Ramos (cell line): ENCODE data around the gene PSAP.

Experiments used
- in situ Hi-C: fragments of 300-500 bp; cut with MboI; formaldehyde crosslinking; loops from one replicate; pipeline ENCODE4 v1.14.3; 2022; ENCODE audit warnings: low sequenced_read_pairs; ENCODE audit not compliant: unreplicated experiment

PSAP gene

GRCh38 chr10:71831646-71832552, 19.2 kb downstream of the PSAP start:
- in situ Hi-C loops, result no loop called here

GRCh38 chr10:71830726-71831125, 20.3 kb downstream of the PSAP start:
- in situ Hi-C loops, result no loop called here

- in situ Hi-C loops, result no loop called here
Observed at GRCh38 chr10:71829896-71830295, 21.2 kb downstream of the PSAP start.

GRCh38 chr10:71829171-71829570, 21.9 kb downstream of the PSAP start:
- in situ Hi-C loops, result no loop called here

- in situ Hi-C loops, result no loop called here
Observed at GRCh38 chr10:71828702-71829101, 22.3 kb downstream of the PSAP start.

- in situ Hi-C loops, result no loop called here
Observed at GRCh38 chr10:71827852-71828251, 23.2 kb downstream of the PSAP start.

GRCh38 chr10:71825217-71825616, 25.8 kb downstream of the PSAP start:
- in situ Hi-C loops, result no loop called here

- in situ Hi-C loops, result no loop called here
Observed at GRCh38 chr10:71824333-71824732, 26.7 kb downstream of the PSAP start.

GRCh38 chr10:71823356-71823755, 27.7 kb downstream of the PSAP start:
- in situ Hi-C loops, result no loop called here

GRCh38 chr10:71821909-71822763, 28.9 kb downstream of the PSAP start:
- in situ Hi-C loops, result no loop called here

- in situ Hi-C loops, result no loop called here
Observed at GRCh38 chr10:71820966-71821365, 30.1 kb downstream of the PSAP start.

- in situ Hi-C loops, result loop anchor here (10.0 kb wide), 2 partner anchors 435 to 505 kb away; partner anchors contain the start of gene SLC29A3
Observed at GRCh38 chr10:71819985-71820384, 31.1 kb downstream of the PSAP start.

- in situ Hi-C loops, result loop anchor here (10.0 kb wide), 2 partner anchors 435 to 505 kb away; partner anchors contain the start of gene SLC29A3
Observed at GRCh38 chr10:71819441-71819861, 31.6 kb downstream of the PSAP start.

GRCh38 chr10:71818674-71819260, 32.3 kb downstream of the PSAP start:
- in situ Hi-C loops, result loop anchor here (10.0 kb wide), 2 partner anchors 434 to 504 kb away; partner anchors contain the start of gene SLC29A3

- in situ Hi-C loops, result loop anchor here (10.0 kb wide), 2 partner anchors 433 to 503 kb away; partner anchors contain the start of gene SLC29A3
Observed at GRCh38 chr10:71817831-71818655, 33.0 kb downstream of the PSAP start.

- in situ Hi-C loops, result loop anchor here (10.0 kb wide), 2 partner anchors 432 to 502 kb away; partner anchors contain the start of gene SLC29A3
Observed at GRCh38 chr10:71816936-71817618, 34.0 kb downstream of the PSAP start.

- in situ Hi-C loops, result loop anchor here (10.0 kb wide), 2 partner anchors 432 to 502 kb away; partner anchors contain the start of gene SLC29A3
Observed at GRCh38 chr10:71816421-71816851, 34.6 kb downstream of the PSAP start.

- in situ Hi-C loops, result loop anchor here (10.0 kb wide), 2 partner anchors 431 to 501 kb away; partner anchors contain the start of gene SLC29A3
Observed at GRCh38 chr10:71815515-71816130, 35.4 kb downstream of the PSAP start.
